Ishikawa (cell line): ENCODE measurements around the gene MSTO1.

Experiments
- CEBPB ChIP-seq: IDR thresholded peaks from 2 replicates; pipeline ENCODE4 v1.6.1; 2012
- CREB1 ChIP-seq: IDR thresholded peaks from 2 replicates; pipeline ENCODE4 v1.6.1; 2012; ENCODE audit warnings: low read depth
- EGR1 ChIP-seq: IDR thresholded peaks from 2 replicates; pipeline ENCODE4 v1.6.1; 2012
- TCF12 ChIP-seq: IDR thresholded peaks from 2 replicates; pipeline ENCODE4 v1.6.1; 2012; ENCODE audit warnings: low read depth
- TF ChIP-seq, protein P1 (sequence below): IDR thresholded peaks from 2 replicates; pipeline ENCODE4 v1.6.1; 2012

DNA sequence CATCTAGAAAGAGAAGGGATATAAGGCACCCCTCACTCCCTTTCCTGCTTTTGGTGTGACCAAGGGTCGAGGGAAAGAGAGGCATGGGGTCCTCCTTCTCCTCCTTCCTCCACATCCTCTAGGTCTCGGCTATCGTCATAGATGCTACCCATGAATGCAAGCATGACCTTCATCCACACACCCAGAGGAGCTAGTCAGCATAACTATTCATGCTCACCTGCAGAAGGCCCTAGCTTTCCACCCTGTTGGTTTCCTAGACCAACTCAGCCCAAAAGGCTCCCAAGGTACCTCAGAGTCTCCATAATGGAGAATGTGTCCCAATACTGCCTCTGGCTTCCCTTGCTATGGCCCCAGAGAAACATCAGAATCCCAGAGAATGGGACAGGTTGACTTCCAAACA lies 33.2 kb downstream of the MSTO1 start:
- TF ChIP-seq CREB1 (no peak), CEBPB (no peak), TCF12 (no peak), EGR1 (no peak)
- TF ChIP-seq, protein P1, sequence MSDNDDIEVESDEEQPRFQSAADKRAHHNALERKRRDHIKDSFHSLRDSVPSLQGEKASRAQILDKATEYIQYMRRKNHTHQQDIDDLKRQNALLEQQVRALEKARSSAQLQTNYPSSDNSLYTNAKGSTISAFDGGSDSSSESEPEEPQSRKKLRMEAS: no peak
